Measurements from ENCODE around the gene GPR25. TPM values are rescaled to one million over a fixed set of nuclear protein-coding genes. Genes with fewer than 3 reads are reported as not detected.

Gene GPR25
- total RNA-seq, 1 donor from 2014 or later = not detected

- Mint-ChIP-seq H3K27ac (ENCODE audit: unreplicated experiment) (no peak overlapping the region), H3K4me1 (ENCODE audit: low read depth, unreplicated experiment) (no peaks in the 10 kb centered on the region), H3K27me3 (ENCODE audit: low read depth, unreplicated experiment) (peaks cover 35% of the 10 kb centered on the region), H3K9me3 (ENCODE audit: unreplicated experiment) (peaks cover 2% of the 10 kb centered on the region), H3K4me3 (ENCODE audit: unreplicated experiment) (no peak overlapping the region), H3K36me3 (ENCODE audit: low read depth, unreplicated experiment) (no peaks in the 10 kb centered on the region)
- H2AFZ ChIP-seq (ENCODE audit: low read depth, low read length) = peak overlapping the region; percentile 60
- no peak overlapping the region for H3K9ac ChIP-seq (ENCODE audit: low read length)
- FAIRE-seq = no peak
- H3K9me3 ChIP-seq (ENCODE audit: insufficient read depth, low read depth, low read length) = no peaks in the 10 kb centered on the region
- H4K20me1 ChIP-seq (ENCODE audit: insufficient read depth, low read length) = no peaks in the 10 kb centered on the region
- peaks cover 10% of the 10 kb centered on the region for H3K4me1 ChIP-seq (ENCODE audit: insufficient read depth, low read length)
- H3K27ac ChIP-seq (ENCODE audit: low read depth, low read length) = no peak overlapping the region
- H3K79me2 ChIP-seq (ENCODE audit: insufficient read depth, low read length) = no peaks in the 10 kb centered on the region
- peak overlapping the region; percentile 84 for H3K4me2 ChIP-seq (ENCODE audit: low read length)
- H3K4me3 ChIP-seq (ENCODE audit: insufficient read depth, low read depth, low read length) = peak overlapping the region; percentile 39
- DNase-seq (ENCODE audit: low read depth) = no peak
- H3K36me3 ChIP-seq (ENCODE audit: insufficient read depth, low read length) = no peaks in the 10 kb centered on the region
- TF ChIP-seq EZH2 (IDR thresholded peaks at IDR 0.05; ENCODE audit: insufficient read depth, low read length) = peak; percentile 86
- no peak for TF ChIP-seq CTCF (IDR thresholded peaks at IDR 0.05; ENCODE audit: insufficient read depth, low read depth, low read length)
- H3K27me3 ChIP-seq (ENCODE audit: insufficient read depth, low read length) = peaks cover 53% of the 10 kb centered on the region
Measured at GRCh38 chr1:200873671-200874397, 1.1 kb downstream of the GPR25 start.

GRCh38 chr1:200874694-200875093 is 1.9 kb downstream of the GPR25 start:
- Mint-ChIP-seq H3K4me1 (ENCODE audit: low read depth, unreplicated experiment) (no peaks in the 10 kb centered on the region), H3K4me3 (ENCODE audit: unreplicated experiment) (no peak overlapping the region), H3K27ac (ENCODE audit: unreplicated experiment) (peak overlapping the region; percentile 50), H3K36me3 (ENCODE audit: low read depth, unreplicated experiment) (no peaks in the 10 kb centered on the region), H3K9me3 (ENCODE audit: unreplicated experiment) (peaks cover 2% of the 10 kb centered on the region), H3K27me3 (ENCODE audit: low read depth, unreplicated experiment) (peaks cover 35% of the 10 kb centered on the region)
- Histone ChIP-seq H3K4me2 (ENCODE audit: low read length) (no peak overlapping the region), H3K36me3 (ENCODE audit: insufficient read depth, low read length) (no peaks in the 10 kb centered on the region), H3K9me3 (ENCODE audit: insufficient read depth, low read depth, low read length) (no peaks in the 10 kb centered on the region), H3K9ac (ENCODE audit: low read length) (no peak overlapping the region), H3K4me3 (ENCODE audit: insufficient read depth, low read depth, low read length) (no peak overlapping the region), H3K27ac (ENCODE audit: low read depth, low read length) (no peak overlapping the region), H3K79me2 (ENCODE audit: insufficient read depth, low read length) (no peaks in the 10 kb centered on the region), H2AFZ (ENCODE audit: low read depth, low read length) (no peak overlapping the region), H3K27me3 (ENCODE audit: insufficient read depth, low read length) (peaks cover 53% of the 10 kb centered on the region), H3K4me1 (ENCODE audit: insufficient read depth, low read length) (peaks cover 10% of the 10 kb centered on the region), H4K20me1 (ENCODE audit: insufficient read depth, low read length) (no peaks in the 10 kb centered on the region)
- TF ChIP-seq CTCF (IDR thresholded peaks at IDR 0.05; ENCODE audit: insufficient read depth, low read depth, low read length) (no peak), EZH2 (IDR thresholded peaks at IDR 0.05; ENCODE audit: insufficient read depth, low read length) (no peak)
- no peak for DNase-seq (ENCODE audit: low read depth)
- FAIRE-seq = no peak

DNA sequence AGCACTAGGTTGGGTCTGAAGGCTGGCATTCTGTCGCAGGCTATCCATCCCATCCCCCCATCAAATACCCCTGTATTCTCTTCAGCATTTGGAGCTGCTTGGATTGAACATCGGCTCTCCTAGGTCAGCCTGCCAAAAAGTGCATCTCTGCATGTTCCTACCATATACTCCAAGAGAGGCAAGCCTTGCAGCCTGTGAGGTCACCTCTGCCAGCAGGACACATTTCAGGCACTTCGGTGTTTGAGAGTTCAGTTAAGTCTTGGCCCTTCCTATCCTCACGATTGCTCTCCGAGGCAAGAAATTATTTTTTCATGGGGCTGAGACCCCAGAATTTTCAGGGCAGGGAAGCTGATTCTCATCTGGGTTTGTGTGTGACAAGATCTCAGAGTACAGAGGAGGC is 2.6 kb downstream of the GPR25 start:
- H3K4me1 ChIP-seq (ENCODE audit: insufficient read depth, low read length) = peaks cover 10% of the 10 kb centered on the region
- no peak for DNase-seq (ENCODE audit: low read depth)
- H3K36me3 ChIP-seq (ENCODE audit: insufficient read depth, low read length) = no peaks in the 10 kb centered on the region
- H3K36me3 Mint-ChIP-seq (ENCODE audit: low read depth, unreplicated experiment) = no peaks in the 10 kb centered on the region
- no peak overlapping the region for H3K9ac ChIP-seq (ENCODE audit: low read length)
- H3K4me3 Mint-ChIP-seq (ENCODE audit: unreplicated experiment) = no peak overlapping the region
- peaks cover 60% of the 10 kb centered on the region for H3K27me3 ChIP-seq (ENCODE audit: insufficient read depth, low read length)
- H3K4me3 ChIP-seq (ENCODE audit: insufficient read depth, low read depth, low read length) = no peak overlapping the region
- H3K4me2 ChIP-seq (ENCODE audit: low read length) = no peak overlapping the region
- no peak overlapping the region for H3K27ac ChIP-seq (ENCODE audit: low read depth, low read length)
- no peaks in the 10 kb centered on the region for H4K20me1 ChIP-seq (ENCODE audit: insufficient read depth, low read length)
- H3K9me3 ChIP-seq (ENCODE audit: insufficient read depth, low read depth, low read length) = no peaks in the 10 kb centered on the region
- peaks cover 2% of the 10 kb centered on the region for H3K4me1 Mint-ChIP-seq (ENCODE audit: low read depth, unreplicated experiment)
- no peak for FAIRE-seq
- no peak overlapping the region for H3K27ac Mint-ChIP-seq (ENCODE audit: unreplicated experiment)
- H3K79me2 ChIP-seq (ENCODE audit: insufficient read depth, low read length) = no peaks in the 10 kb centered on the region
- peaks cover 40% of the 10 kb centered on the region for H3K27me3 Mint-ChIP-seq (ENCODE audit: low read depth, unreplicated experiment)
- TF ChIP-seq EZH2 (IDR thresholded peaks at IDR 0.05; ENCODE audit: insufficient read depth, low read length) (no peak), CTCF (IDR thresholded peaks at IDR 0.05; ENCODE audit: insufficient read depth, low read depth, low read length) (no peak)
- H3K9me3 Mint-ChIP-seq (ENCODE audit: unreplicated experiment) = peaks cover 2% of the 10 kb centered on the region
- H2AFZ ChIP-seq (ENCODE audit: low read depth, low read length) = no peak overlapping the region

Measured in astrocyte (in vitro differentiated cells and primary cell).